Measurements from ENCODE around the gene INPP4B.

DNA sequence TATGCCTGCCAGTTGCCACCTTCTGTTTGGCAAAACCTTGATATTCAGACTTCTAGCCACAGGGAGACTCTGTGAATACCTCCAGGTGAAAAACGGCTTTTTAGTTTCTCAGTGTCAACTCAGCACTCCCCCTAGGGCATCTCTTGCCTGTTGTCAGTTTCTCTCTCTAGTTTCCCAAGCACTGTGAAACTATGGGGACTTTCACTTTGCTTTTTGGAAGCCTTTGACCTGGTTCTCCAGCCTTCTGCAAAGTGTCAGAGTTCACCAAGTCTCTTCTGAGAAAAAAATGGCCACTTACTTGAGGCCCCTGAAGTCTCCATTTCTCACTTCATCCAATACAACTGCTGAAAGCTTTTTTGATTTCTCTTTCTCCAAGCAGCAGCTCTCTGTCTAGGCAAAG lies 521.5 kb downstream of the INPP4B start:
- TF ChIP-seq, protein P1, sequence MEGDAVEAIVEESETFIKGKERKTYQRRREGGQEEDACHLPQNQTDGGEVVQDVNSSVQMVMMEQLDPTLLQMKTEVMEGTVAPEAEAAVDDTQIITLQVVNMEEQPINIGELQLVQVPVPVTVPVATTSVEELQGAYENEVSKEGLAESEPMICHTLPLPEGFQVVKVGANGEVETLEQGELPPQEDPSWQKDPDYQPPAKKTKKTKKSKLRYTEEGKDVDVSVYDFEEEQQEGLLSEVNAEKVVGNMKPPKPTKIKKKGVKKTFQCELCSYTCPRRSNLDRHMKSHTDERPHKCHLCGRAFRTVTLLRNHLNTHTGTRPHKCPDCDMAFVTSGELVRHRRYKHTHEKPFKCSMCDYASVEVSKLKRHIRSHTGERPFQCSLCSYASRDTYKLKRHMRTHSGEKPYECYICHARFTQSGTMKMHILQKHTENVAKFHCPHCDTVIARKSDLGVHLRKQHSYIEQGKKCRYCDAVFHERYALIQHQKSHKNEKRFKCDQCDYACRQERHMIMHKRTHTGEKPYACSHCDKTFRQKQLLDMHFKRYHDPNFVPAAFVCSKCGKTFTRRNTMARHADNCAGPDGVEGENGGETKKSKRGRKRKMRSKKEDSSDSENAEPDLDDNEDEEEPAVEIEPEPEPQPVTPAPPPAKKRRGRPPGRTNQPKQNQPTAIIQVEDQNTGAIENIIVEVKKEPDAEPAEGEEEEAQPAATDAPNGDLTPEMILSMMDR (conservative IDR thresholded peaks at IDR 0.05; ENCODE audit: low read depth, low read length) = no peak
- no peak for TF ChIP-seq EZH2phosphoT487 (IDR thresholded peaks at IDR 0.05; ENCODE audit: borderline replicate concordance, low read length)
- TF ChIP-seq EZH2 (IDR thresholded peaks at IDR 0.05; ENCODE audit: low read length, unreplicated experiment) = no peak

All from PC-3 (cell line).